GM12878 (cell line): ENCODE data around the gene MMP14.

ENCODE experiments used
- CREM ChIP-seq: IDR thresholded peaks from 2 replicates; pipeline ENCODE4 v1.6.1; 2014; ENCODE audit warnings: antibody characterized with exemption, low read depth
- EZH2 ChIP-seq: IDR thresholded peaks from 2 replicates; pipeline ENCODE4 v1.6.1; 2012; ENCODE audit warnings: low read depth, mild to moderate bottlenecking, control low read depth, inconsistent platforms, low read length, borderline replicate concordance; ENCODE audit not compliant: control insufficient read depth
- MTA3 ChIP-seq: IDR thresholded peaks from 2 replicates; pipeline ENCODE4 v1.6.1; 2012; ENCODE audit warnings: low read length, inconsistent platforms, borderline replicate concordance
- POLR2A ChIP-seq: IDR thresholded peaks from 2 replicates; pipeline ENCODE4 v1.6.1; 2011; ENCODE audit warnings: low read depth, mild to moderate bottlenecking, low read length
- POLR2AphosphoS5 ChIP-seq: IDR thresholded peaks from 2 replicates; pipeline ENCODE4 v1.6.1; 2011; ENCODE audit warnings: mild to moderate bottlenecking, low read length, inconsistent platforms
- RFX5 ChIP-seq: IDR thresholded peaks from 2 replicates; pipeline ENCODE4 v1.6.1; 2011; ENCODE audit warnings: low read depth, low read length, improper control_type of control experiment
- SMC3 ChIP-seq: IDR thresholded peaks from 2 replicates; pipeline ENCODE4 v1.6.1; 2011; ENCODE audit warnings: low read length, improper control_type of control experiment, borderline replicate concordance
- SP1 ChIP-seq: IDR thresholded peaks from one replicate; pipeline ENCODE4 v1.6.1; 2011; ENCODE audit warnings: low read depth, low read length
- YY1 ChIP-seq: IDR thresholded peaks from 2 replicates; pipeline ENCODE4 v1.6.1; 2011; ENCODE audit warnings: low read depth, mild to moderate bottlenecking, low read length
- ZBED1 ChIP-seq: IDR thresholded peaks from 2 replicates; pipeline ENCODE4 v1.6.1; 2016; ENCODE audit warnings: borderline replicate concordance
- ZNF24 ChIP-seq: fragments of 450-650 bp; IDR thresholded peaks from 2 replicates; pipeline ENCODE4 v1.6.1; 2017; ENCODE audit warnings: antibody characterized with exemption, mild to moderate bottlenecking
- TF ChIP-seq, protein P1 (sequence below): IDR thresholded peaks from 2 replicates; pipeline ENCODE4 v1.6.1; 2011; ENCODE audit warnings: borderline replicate concordance, low read depth, mild to moderate bottlenecking, moderate library complexity, low read length; ENCODE audit not compliant: insufficient read depth, poor library complexity, severe bottlenecking
- TF ChIP-seq, protein P2 (sequence below), 3 experiments: IDR thresholded peaks in 2 of 3; conservative IDR thresholded peaks in 1 of 3; 2 replicates each; pipeline ENCODE4 v1.5.1; 2011; ENCODE audit warnings: low read depth in 3 of 3, low read length in 3 of 3, mild to moderate bottlenecking in 3 of 3, control low read depth in 2 of 3, moderate library complexity in 2 of 3, inconsistent platforms in 1 of 3, mixed read lengths in 1 of 3; ENCODE audit not compliant: control insufficient read depth in 2 of 3, insufficient read depth in 1 of 3; ENCODE audit errors: extremely low read depth in 1 of 3

DNA sequence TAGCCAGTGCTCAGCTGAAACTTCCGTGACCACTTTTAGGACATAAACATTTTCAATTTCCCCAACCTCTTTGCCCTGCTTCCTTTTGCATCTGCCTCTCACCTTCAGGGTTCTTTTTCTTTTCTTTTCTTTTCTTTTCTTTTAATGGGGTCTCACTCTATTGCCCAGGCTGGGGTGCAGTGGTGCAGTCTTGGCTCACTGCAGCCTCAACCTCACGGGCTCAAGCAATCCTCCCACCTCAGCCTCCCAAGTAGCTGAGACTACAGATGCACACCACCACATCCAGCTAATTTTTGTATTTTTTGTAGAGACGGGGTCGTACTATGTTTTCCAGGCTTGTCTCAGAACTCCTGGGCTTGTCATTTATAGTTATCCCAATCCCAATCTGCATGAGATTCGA, 30.5 kb downstream of the MMP14 start:
- TF ChIP-seq POLR2AphosphoS5, result no peak
- TF ChIP-seq, protein P1, sequence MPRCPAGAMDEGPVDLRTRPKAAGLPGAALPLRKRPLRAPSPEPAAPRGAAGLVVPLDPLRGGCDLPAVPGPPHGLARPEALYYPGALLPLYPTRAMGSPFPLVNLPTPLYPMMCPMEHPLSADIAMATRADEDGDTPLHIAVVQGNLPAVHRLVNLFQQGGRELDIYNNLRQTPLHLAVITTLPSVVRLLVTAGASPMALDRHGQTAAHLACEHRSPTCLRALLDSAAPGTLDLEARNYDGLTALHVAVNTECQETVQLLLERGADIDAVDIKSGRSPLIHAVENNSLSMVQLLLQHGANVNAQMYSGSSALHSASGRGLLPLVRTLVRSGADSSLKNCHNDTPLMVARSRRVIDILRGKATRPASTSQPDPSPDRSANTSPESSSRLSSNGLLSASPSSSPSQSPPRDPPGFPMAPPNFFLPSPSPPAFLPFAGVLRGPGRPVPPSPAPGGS, result no peak
- TF ChIP-seq, protein P2, sequence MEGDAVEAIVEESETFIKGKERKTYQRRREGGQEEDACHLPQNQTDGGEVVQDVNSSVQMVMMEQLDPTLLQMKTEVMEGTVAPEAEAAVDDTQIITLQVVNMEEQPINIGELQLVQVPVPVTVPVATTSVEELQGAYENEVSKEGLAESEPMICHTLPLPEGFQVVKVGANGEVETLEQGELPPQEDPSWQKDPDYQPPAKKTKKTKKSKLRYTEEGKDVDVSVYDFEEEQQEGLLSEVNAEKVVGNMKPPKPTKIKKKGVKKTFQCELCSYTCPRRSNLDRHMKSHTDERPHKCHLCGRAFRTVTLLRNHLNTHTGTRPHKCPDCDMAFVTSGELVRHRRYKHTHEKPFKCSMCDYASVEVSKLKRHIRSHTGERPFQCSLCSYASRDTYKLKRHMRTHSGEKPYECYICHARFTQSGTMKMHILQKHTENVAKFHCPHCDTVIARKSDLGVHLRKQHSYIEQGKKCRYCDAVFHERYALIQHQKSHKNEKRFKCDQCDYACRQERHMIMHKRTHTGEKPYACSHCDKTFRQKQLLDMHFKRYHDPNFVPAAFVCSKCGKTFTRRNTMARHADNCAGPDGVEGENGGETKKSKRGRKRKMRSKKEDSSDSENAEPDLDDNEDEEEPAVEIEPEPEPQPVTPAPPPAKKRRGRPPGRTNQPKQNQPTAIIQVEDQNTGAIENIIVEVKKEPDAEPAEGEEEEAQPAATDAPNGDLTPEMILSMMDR (IDR thresholded peaks at IDR 0.05 in 2 of 3, conservative IDR thresholded peaks at IDR 0.05 in 1 of 3; ENCODE audit: control insufficient read depth in 2 of 3, extremely low read depth in 1 of 3, insufficient read depth in 1 of 3, low read depth in 3 of 3, low read length in 3 of 3), result no peak
- TF ChIP-seq YY1, result no peak
- no peak for TF ChIP-seq EZH2
- TF ChIP-seq CREM, result no peak
- no peak for TF ChIP-seq RFX5
- TF ChIP-seq MTA3, result no peak
- no peak for TF ChIP-seq ZNF24
- no peak for TF ChIP-seq SMC3
- TF ChIP-seq ZBED1, result no peak
- no peak for TF ChIP-seq SP1
- TF ChIP-seq POLR2A, result no peak
